NT2/D1 (cell line): Measurements from ENCODE around the gene FNTB.

Source experiments
- SUZ12 ChIP-seq: IDR thresholded peaks from 2 replicates; pipeline ENCODE4 v1.6.1; 2011; ENCODE audit not compliant: insufficient read length, insufficient read depth; ENCODE audit errors: extremely low read depth
- YY1 ChIP-seq: IDR thresholded peaks from 2 replicates; pipeline ENCODE4 v1.6.1; 2011; ENCODE audit not compliant: insufficient read length, insufficient read depth
- ZNF274 ChIP-seq: IDR thresholded peaks from 2 replicates; pipeline ENCODE4 v1.6.1; 2011; ENCODE audit warnings: mild to moderate bottlenecking, low read depth, low read length

GRCh38 chr14:64966976-64967375 lies 19.7 kb upstream of the FNTB start:
- TF ChIP-seq SUZ12: no peak
- no peak for TF ChIP-seq YY1
- TF ChIP-seq ZNF274: no peak
